Thoracic aorta (tissue), 2 donors: ENCODE data around the gene SP7. TPM values are rescaled to one million over a fixed set of nuclear protein-coding genes. Genes with fewer than 3 reads are reported as not detected.

Experiments used
- ATAC-seq: fragments of 150-250 bp; one replicate; pipeline ENCODE4 v1.8.0; 2017; ENCODE audit warnings: low read depth; ENCODE audit not compliant: insufficient number of reproducible peaks, low FRiP score
- DNase-seq: peaks from one replicate; pipeline ENCODE4 v3.0.0-alpha.2; 2020; ENCODE audit warnings: low spot score
- H3K27ac ChIP-seq, 2 donors: fragments of 200-600 bp; sonication (generic); 1 replicate in 1 of 2; 2 replicates in 1 of 2; pipeline ENCODE4 v1.5.1; 2016; ENCODE audit warnings: mild to moderate bottlenecking in 2 of 2, moderate library complexity in 2 of 2
- H3K27me3 ChIP-seq: fragments of 200-600 bp; sonication (generic); replicated peaks from 2 replicates; pipeline ENCODE4 v1.6.0; 2016; ENCODE audit warnings: mild to moderate bottlenecking; ENCODE audit not compliant: insufficient read depth
- H3K36me3 ChIP-seq: fragments of 200-600 bp; sonication (generic); one replicate; pipeline ENCODE4 v1.5.1; 2016
- H3K4me1 ChIP-seq, 2 donors: fragments of 200-600 bp; sonication (generic); 1 replicate in 1 of 2; 2 replicates in 1 of 2; pipeline versions ENCODE4 v1.5.1 to v1.6.0; 2016; ENCODE audit warnings: low read depth in 2 of 2, mild to moderate bottlenecking in 1 of 2; ENCODE audit not compliant: control insufficient read depth in 1 of 2
- H3K4me3 ChIP-seq: fragments of 200-600 bp; sonication (generic); 2 replicates; pipeline ENCODE4 v1.5.1; 2016; ENCODE audit warnings: mild to moderate bottlenecking
- H3K9me3 ChIP-seq: fragments of 200-600 bp; sonication (generic); 2 replicates; pipeline ENCODE4 v1.5.1; 2016
- CTCF ChIP-seq: fragments of 200-600 bp; sonication (generic); IDR thresholded peaks from one replicate; pipeline ENCODE4 v1.5.1; 2019; ENCODE audit warnings: antibody characterized with exemption
- total RNA-seq, 2 donors: library from RNA; depleted of rRNA; stranded (reverse); fragments of >200 nt; gene quantifications; one replicate each; pipeline versions ENCODE4 v1.1.0 to v1.2.3, GENCODE V29; 2016

SP7 gene
- total RNA-seq, 2 donors from 2014 or later, result not detected

GRCh38 chr12:53324779-53325510, 11.2 kb downstream of the SP7 start:
- no peaks in the 10 kb centered on the region for H3K36me3 ChIP-seq
- peak overlapping the region; percentile 94 for H3K4me3 ChIP-seq
- H3K27me3 ChIP-seq, result no peaks in the 10 kb centered on the region
- H3K9me3 ChIP-seq, result no peaks in the 10 kb centered on the region
- DNase-seq (peak; percentile 86), ATAC-seq (peak; percentile 24)
- H3K4me1 ChIP-seq, result peaks cover 21 to 34% of the 10 kb centered on the region in 2 donors
- TF ChIP-seq CTCF, result peak; percentile 64
- H3K27ac ChIP-seq, result peak overlapping the region; percentile 84 to 94

GRCh38 chr12:53324113-53324778, 11.9 kb downstream of the SP7 start:
- Histone ChIP-seq H3K4me3 (peak overlapping the region; percentile 94), H3K9me3 (no peaks in the 10 kb centered on the region), H3K4me1 (peaks cover 23 to 36% of the 10 kb centered on the region in 2 donors), H3K27ac (peak overlapping the region; percentile 84 to 94), H3K27me3 (no peaks in the 10 kb centered on the region), H3K36me3 (no peaks in the 10 kb centered on the region)
- DNase-seq (no peak), ATAC-seq (no peak)
- no peak for TF ChIP-seq CTCF

GRCh38 chr12:53320352-53321195, 15.6 kb downstream of the SP7 start:
- Histone ChIP-seq H3K27ac (peak overlapping the region; percentile 77 to 87), H3K4me1 (peaks cover 22 to 31% of the 10 kb centered on the region in 2 donors), H3K27me3 (no peaks in the 10 kb centered on the region), H3K4me3 (peak overlapping the region; percentile 82), H3K9me3 (no peaks in the 10 kb centered on the region), H3K36me3 (peaks cover 7% of the 10 kb centered on the region)
- DNase-seq (no peak), ATAC-seq (no peak)
- no peak for TF ChIP-seq CTCF

- H3K4me3 ChIP-seq, result no peak overlapping the region
- H3K36me3 ChIP-seq, result peaks cover 42% of the 10 kb centered on the region
- DNase-seq, result no peak
- no peaks in the 10 kb centered on the region for H3K27me3 ChIP-seq
- no peaks in the 10 kb centered on the region for H3K9me3 ChIP-seq
- H3K27ac ChIP-seq, result no peak overlapping the region
- TF ChIP-seq CTCF, result no peak
- no peaks in the 10 kb centered on the region for H3K4me1 ChIP-seq
- no peak for ATAC-seq
Measured at GRCh38 chr12:53313996-53314395, 22.2 kb downstream of the SP7 start.

- Histone ChIP-seq H3K9me3 (no peaks in the 10 kb centered on the region), H3K4me3 (no peak overlapping the region), H3K4me1 (peaks cover 0 to 1% of the 10 kb centered on the region in 2 donors), H3K27ac (no peak overlapping the region), H3K27me3 (no peaks in the 10 kb centered on the region), H3K36me3 (peaks cover 58% of the 10 kb centered on the region)
- TF ChIP-seq CTCF, result no peak
- ATAC-seq (no peak), DNase-seq (no peak)
Measured at GRCh38 chr12:53308276-53308675, 27.9 kb downstream of the SP7 start.
